OCI-LY3 (cell line): Measurements from ENCODE around the gene USP19.

ENCODE experiments used
- H2AFZ ChIP-seq: fragments of 200-600, 300-600 bp; shearing (Covaris generic); 2 replicates; pipeline ENCODE4 v1.6.0; 2014; ENCODE audit warnings: antibody characterized with exemption, low read depth, low read length
- H3K27ac ChIP-seq: fragments of 200-600, 300-600 bp; sonication (generic); 2 replicates; pipeline ENCODE4 v1.5.1; 2014; ENCODE audit warnings: mild to moderate bottlenecking, low read length, moderate library complexity, mixed read lengths
- H3K27me3 ChIP-seq: fragments of 200-600, 300-600 bp; sonication (generic); 2 replicates; pipeline ENCODE4 v1.6.1; 2014; ENCODE audit warnings: low read depth, low read length, mixed read lengths
- H3K36me3 ChIP-seq: fragments of 200-600, 300-600 bp; sonication (generic); replicated peaks from 2 replicates; pipeline ENCODE3; 2014; ENCODE audit warnings: low read depth, low read length, mixed read lengths
- H3K4me1 ChIP-seq: fragments of 300-600, 200-600 bp; sonication (generic); 2 replicates; pipeline ENCODE4 v1.6.1; 2014; ENCODE audit warnings: low read length, mixed read lengths
- H3K4me2 ChIP-seq: fragments of 200-600, 300-600 bp; sonication (generic); 2 replicates; pipeline ENCODE4 v1.6.1; 2014; ENCODE audit warnings: low read length, mixed read lengths
- H3K4me3 ChIP-seq: fragments of 300-600, 200-600 bp; sonication (generic); 2 replicates; pipeline ENCODE4 v1.5.1; 2014; ENCODE audit warnings: antibody characterized with exemption, mild to moderate bottlenecking, low read length, moderate library complexity
- H3K79me2 ChIP-seq: fragments of 300-600, 200-600 bp; shearing (Covaris generic); 2 replicates; pipeline ENCODE4 v1.6.1; 2014; ENCODE audit warnings: mild to moderate bottlenecking, low read length, mixed read lengths
- H3K9ac ChIP-seq: fragments of 300-600, 200-600 bp; shearing (Covaris generic); 2 replicates; pipeline ENCODE4 v1.6.0; 2014; ENCODE audit warnings: mild to moderate bottlenecking, low read length, moderate library complexity
- H3K9me3 ChIP-seq: fragments of 200-600, 300-600 bp; shearing (Covaris generic); 2 replicates; pipeline ENCODE4 v1.6.1; 2014; ENCODE audit warnings: low read length, mixed read lengths; ENCODE audit not compliant: insufficient read depth
- H4K20me1 ChIP-seq: fragments of 200-600, 300-600 bp; sonication (generic); 2 replicates; pipeline ENCODE4 v1.6.1; 2016; ENCODE audit warnings: low read length, mixed read lengths; ENCODE audit not compliant: insufficient read depth
- CTCF ChIP-seq: fragments of 200-600, 300-600 bp; sonication (generic); IDR thresholded peaks from 2 replicates; pipeline ENCODE4 v1.5.1; 2014; ENCODE audit warnings: antibody characterized with exemption, low read length, low read depth
- EZH2phosphoT487 ChIP-seq: fragments of 200-600 bp; shearing (Covaris generic); IDR thresholded peaks from 2 replicates; pipeline ENCODE4 v1.6.1; 2018; ENCODE audit warnings: antibody characterized with exemption, mixed run types, low read depth

USP19 gene

GRCh38 chr3:49079270-49079669 lies 41.4 kb downstream of the USP19 start:
- Histone ChIP-seq H2AFZ (no peak overlapping the region), H3K4me3 (no peak overlapping the region), H3K27ac (no peak overlapping the region), H4K20me1 (peaks cover 22% of the 10 kb centered on the region), H3K4me1 (peaks cover 2% of the 10 kb centered on the region; the same call in 1 of the 2 replicates), H3K79me2 (peaks cover 76% of the 10 kb centered on the region), H3K27me3 (no peaks in the 10 kb centered on the region), H3K9me3 (no peaks in the 10 kb centered on the region), H3K36me3 (peaks cover 25% of the 10 kb centered on the region), H3K4me2 (no peak overlapping the region), H3K9ac (no peak overlapping the region)
- TF ChIP-seq CTCF (no peak), EZH2phosphoT487 (no peak)

DNA sequence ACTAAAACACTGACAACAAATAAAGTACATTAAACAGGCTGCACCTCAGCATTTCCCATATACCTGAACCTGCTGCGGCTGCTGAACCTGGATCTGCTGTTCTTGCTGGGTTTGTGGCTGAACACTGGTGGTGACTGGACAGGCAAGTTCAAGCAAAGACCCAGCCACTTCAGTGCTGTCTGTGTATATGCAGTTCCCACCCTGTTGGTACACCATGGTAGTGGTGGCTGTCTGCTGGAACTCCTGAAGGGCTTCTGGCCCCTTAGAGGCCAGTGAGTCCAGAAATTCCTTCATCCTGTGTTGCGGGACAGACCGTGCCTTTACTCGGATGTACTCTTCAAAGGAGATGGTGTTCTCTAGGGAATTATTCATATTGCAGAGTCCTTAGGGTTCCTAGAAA lies 44.0 kb downstream of the USP19 start:
- no peak overlapping the region for H3K9ac ChIP-seq
- peaks cover 2% of the 10 kb centered on the region; the same call in 1 of the 2 replicates for H3K4me1 ChIP-seq
- TF ChIP-seq EZH2phosphoT487, result no peak
- no peak for TF ChIP-seq CTCF
- peaks cover 38% of the 10 kb centered on the region for H3K36me3 ChIP-seq
- no peak overlapping the region for H3K4me2 ChIP-seq
- no peaks in the 10 kb centered on the region for H3K9me3 ChIP-seq
- no peaks in the 10 kb centered on the region for H3K27me3 ChIP-seq
- H4K20me1 ChIP-seq, result peaks cover 19% of the 10 kb centered on the region
- no peak overlapping the region for H3K27ac ChIP-seq
- H2AFZ ChIP-seq, result no peak overlapping the region
- H3K79me2 ChIP-seq, result peaks cover 66% of the 10 kb centered on the region
- H3K4me3 ChIP-seq, result no peak overlapping the region

GRCh38 chr3:49076116-49076515 lies 44.5 kb downstream of the USP19 start:
- no peak overlapping the region for H3K27ac ChIP-seq
- H3K9me3 ChIP-seq, result no peaks in the 10 kb centered on the region
- H3K27me3 ChIP-seq, result no peaks in the 10 kb centered on the region
- H3K4me1 ChIP-seq, result peaks cover 2% of the 10 kb centered on the region; the same call in 1 of the 2 replicates
- H4K20me1 ChIP-seq, result peaks cover 19% of the 10 kb centered on the region
- no peak overlapping the region for H3K4me3 ChIP-seq
- peaks cover 43% of the 10 kb centered on the region for H3K36me3 ChIP-seq
- H3K4me2 ChIP-seq, result no peak overlapping the region
- H2AFZ ChIP-seq, result no peak overlapping the region
- no peak overlapping the region for H3K9ac ChIP-seq
- TF ChIP-seq EZH2phosphoT487, result no peak
- TF ChIP-seq CTCF, result no peak
- peaks cover 66% of the 10 kb centered on the region for H3K79me2 ChIP-seq
